NCI-H2196 (cell line): Measurements from ENCODE around the gene ADRB1.

Source experiments
- DNase-seq: peaks from one replicate; lab custom pipeline; 2025; ENCODE audit not compliant: unreplicated experiment; lab: John Stamatoyannopoulos, UW

Gene ADRB1

DNA sequence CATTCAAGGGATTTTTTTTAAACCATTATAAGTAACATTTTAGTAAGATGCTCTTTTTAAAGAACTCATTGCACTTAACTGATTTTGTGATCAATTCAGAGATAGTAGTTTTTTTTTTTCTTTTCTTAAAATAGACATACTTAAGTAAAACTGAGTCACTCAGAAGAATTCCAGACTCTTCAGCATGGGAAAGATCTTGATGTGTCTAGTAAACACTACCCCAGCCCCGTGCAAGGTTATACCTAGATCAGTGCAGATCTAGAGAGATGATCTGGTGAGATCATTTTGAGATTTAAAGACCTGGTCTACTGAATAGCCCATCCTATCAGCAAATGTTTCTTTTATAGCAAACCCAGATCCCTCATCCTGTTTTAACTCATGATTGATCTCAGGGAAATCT, 8.6 kb downstream of the ADRB1 start:
- DNase-seq = no peak

DNA sequence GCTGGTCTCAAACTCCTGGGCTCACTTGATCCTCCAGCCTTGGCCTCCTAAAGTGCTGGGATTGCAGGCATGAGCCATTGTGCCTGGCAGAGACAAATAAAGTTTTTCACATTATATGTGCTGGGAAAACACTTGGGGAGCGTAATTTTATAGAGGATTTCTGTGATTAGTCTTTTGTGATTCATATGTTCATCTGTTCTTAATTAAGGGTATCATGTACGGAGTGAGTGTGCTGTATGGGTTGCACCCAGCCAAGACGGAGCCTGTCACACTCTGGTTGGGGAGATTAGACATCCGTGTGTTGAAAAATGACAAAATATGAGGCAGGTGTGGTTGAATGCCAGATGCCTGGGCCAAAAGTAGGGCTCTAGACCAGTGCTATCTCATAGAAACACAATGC, 10.3 kb downstream of the ADRB1 start:
- DNase-seq = no peak

DNA sequence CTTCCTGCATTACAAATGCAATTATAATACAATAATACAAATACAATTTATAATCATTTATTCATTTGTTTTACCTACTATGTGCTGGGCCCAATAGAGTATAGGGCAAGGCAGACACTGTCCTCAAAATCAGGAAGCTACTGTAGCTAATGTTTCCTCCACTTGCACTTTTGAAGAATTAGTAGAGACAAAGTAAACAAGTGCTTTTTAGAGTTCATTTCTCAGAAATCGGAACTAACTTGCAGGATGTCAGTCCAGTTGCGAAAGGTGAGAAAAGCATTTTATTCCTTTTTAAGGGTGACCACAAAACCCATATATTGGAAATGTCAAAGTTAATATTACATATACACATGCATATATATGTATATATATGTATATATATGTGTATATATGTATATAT, 14.2 kb downstream of the ADRB1 start:
- no peak for DNase-seq

DNA sequence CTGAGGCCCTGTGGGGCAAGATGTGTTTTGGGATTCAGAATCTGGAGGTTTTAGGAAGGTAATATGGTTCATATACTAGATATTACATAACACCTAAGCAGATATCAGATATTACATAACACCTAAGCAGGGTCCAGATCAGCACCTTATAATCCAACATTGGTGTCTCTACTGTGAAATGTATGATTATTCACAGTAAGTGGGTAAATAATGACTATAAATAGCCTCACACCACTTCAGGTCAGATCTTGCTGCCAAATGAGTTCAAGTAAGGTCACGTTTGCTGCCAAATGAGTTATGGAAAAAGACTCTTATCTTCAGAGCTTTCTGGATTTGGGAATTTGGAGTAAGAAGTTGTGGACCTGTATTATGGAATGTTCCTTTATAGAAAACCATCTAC, 14.6 kb downstream of the ADRB1 start:
- no peak for DNase-seq

DNA sequence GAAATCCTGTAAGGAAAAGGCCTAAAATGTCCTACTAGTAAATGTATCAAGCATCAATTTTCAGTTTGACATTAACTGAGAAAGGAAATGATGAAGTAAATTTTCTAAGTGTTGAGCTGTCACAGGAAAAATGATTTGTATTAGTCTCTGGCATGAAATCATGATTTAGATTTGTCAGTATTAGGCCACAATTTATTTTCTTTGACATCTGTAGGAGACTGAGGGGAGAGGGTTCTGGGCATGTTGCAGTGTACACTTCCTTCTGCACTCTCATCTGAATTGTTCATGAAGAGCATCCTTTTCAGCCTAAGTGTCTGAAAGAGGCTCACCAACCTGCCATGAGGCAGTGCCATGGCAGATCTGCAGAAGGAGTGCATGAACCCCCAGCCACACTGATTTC, 15.9 kb downstream of the ADRB1 start:
- DNase-seq = no peak

DNA sequence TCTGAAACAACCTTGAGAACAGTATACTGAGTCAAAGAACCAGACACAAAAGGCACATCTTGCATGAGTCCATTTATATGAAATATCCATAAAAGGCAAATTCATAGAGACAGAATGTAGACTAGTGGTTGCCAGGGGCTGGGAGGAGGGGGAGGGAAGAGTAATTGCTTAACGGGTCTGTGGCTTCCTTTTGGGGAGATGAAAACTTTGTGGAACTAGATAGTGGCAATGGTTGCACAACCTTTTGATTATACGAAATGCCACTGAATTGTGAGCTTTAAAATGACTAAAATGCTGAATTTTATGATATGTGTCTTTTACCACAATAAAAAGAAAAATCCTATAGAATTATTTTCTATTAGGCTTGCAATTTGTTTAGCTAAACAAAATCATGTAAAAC, 16.8 kb downstream of the ADRB1 start:
- no peak for DNase-seq

DNA sequence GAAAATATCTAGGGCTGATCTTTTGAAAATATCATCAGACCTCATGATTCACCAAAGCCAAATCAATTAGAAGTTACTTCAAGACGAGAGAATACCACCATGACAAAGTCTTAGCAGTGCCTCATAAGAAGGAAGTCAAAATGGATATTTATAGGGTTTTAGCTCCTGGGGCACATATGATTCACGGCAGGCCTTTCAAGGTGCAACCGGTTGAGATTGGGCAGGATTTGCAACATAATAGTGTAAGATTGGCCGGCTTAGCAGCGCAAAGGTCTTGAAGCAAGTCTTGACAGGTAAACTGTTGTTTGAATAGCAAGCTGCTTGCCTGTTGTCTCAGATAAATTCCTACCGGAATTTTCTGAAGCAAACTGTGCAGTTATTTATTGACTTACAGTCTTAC, 17.5 kb downstream of the ADRB1 start:
- no peak for DNase-seq

DNA sequence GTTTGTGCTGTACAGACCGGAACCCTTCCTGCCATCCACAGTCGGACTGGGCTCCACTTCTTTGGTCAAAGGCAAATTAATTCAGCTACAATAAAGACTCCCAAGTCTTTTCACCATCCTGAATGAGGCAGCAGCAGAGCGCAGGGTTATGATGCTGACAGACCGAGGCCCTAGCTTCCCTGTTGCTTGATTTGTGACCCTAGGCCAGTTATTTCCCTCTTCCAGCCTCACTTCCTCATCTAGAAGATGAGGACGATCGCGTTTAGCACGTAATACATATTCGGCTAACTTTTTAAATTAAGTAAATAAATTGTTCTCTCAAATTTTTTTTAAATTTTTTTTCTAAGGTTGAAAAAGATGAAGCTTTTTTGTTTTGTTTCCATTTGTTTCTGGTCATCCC, 18.1 kb downstream of the ADRB1 start:
- no peak for DNase-seq

DNA sequence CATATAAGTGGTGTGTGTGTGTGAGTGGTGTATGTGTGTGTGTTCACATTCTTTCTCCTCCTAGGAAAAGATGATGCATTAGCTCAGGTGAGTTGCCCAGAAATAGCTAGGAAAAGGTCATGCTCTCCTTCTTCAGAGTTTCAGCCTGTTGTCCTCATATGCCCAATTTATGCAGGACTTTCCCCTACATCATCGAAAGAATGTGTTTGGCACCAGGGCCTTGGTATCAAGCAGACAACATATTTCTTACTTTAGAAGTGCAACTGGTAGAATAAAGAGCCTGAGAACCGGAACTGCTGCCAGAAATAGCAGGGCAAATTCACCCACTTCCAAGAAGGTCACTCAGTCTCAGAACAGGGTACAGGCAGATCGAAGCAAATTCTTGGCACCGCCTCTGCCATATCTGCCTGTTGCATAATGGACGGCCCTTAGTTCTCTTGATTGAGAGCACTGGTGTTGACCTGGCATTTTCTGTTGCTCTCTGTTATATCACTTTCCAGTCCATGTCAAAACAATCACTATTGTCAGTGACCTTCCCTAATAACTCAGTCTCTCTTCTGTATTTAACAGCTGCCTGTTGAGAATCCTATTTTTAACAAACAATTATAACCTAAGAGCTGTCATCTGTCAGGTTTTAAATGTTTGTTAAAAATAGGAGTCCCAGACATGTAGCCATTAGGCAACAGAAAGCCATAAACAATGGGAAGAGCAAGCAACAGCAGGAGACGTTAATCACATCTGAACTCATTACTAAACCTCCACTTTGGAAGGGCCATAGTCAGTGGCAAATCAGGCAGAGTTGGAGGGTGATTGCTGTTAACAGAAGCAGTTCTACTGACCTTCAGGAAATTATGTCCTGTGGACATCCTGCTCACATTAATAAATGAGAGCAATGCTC, 20.7 kb downstream of the ADRB1 start:
- DNase-seq = no peak

- no peak for DNase-seq
These were observed 21.4 kb downstream of the ADRB1 start for GRCh38 chr10:114065049-114065435.

DNA sequence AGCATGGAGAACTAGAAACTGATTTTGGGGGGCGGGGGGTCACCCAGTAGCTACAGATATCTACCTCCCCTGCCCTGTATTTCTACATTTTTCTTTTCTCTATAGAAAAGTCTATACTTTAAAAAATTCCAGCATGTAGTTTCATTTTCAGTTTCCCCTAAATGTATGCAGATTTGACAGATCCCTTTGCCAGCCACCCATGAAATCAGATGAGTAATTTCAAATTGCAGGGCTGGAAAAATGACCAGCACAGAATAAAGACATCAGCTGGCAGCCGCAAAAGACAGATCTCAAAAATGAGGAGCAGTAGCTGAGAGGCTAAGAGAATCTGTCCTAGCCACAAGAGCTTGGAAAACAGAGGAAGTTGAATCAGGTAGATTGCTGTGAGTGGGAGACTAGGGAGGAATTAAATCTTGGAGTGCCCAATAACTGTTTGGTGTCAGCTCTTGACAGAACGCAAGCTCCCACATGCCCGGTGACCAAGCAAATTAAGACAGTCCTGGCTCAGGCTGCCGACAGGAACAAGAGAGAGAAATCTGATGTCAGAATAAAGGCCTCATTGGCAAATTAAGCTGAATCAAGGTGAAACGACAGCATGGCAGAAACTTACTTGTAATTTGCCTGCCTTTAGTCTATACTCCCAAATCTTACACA, 24.5 kb downstream of the ADRB1 start:
- DNase-seq = no peak

- DNase-seq = no peak
These were observed 27.0 kb downstream of the ADRB1 start for GRCh38 chr10:114070710-114071109.

DNA sequence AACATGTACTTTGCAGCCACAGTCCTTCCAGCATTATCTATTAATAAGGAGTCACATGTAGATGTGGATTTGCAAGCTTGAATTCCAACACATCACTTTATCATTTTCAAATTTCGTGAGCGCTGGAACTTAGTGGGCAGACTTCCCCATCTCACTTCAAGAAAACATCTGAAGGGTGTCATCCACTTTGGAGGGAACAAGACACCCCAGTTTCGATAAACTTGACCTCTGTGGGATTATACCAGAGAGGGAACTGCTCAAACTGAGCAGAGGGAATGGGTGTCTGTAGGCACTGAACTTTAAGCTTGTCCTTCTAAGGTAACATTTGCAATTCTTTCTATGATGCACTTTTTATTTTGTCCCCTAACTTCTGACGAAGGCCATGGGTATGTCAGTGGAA, 27.5 kb downstream of the ADRB1 start:
- no peak for DNase-seq

DNA sequence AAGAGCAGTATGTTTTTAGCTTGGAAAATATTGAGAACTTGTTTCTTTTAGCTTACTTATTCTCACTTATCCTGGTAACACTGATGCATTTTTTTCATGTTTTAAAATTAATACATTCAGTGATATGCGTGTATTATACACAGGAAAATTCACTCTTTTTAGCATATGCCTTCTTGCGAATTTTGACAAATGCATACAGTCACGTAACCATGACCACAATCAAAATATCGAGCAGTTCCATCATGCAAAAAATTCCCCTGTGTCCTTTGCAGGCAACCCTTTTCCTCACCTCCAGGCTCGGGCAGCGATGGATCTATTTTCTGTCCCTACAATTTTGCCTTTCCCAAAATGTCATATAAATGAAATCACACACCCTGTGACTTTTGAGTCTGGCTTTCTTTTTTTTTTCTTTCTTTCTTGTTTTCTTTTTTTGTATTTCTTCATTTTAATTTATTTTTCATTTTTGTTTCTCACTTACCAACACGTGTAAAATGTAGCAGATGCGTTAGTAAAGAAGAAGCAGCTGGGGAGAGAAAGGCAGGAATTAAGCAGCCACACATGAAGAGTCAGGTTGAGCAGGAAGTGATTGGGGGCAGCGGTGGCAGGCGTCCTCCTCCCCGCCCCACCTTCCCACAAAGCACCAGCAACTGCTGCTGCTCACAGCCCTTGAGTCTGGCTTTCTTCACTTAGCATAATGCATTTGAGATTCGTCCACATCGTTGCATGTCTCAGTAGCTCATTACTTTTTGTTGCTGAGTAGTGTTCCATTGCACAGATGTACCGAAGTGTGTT, 29.9 kb downstream of the ADRB1 start:
- DNase-seq = no peak

GRCh38 chr10:114075093-114075492, 31.4 kb downstream of the ADRB1 start:
- DNase-seq = no peak

DNA sequence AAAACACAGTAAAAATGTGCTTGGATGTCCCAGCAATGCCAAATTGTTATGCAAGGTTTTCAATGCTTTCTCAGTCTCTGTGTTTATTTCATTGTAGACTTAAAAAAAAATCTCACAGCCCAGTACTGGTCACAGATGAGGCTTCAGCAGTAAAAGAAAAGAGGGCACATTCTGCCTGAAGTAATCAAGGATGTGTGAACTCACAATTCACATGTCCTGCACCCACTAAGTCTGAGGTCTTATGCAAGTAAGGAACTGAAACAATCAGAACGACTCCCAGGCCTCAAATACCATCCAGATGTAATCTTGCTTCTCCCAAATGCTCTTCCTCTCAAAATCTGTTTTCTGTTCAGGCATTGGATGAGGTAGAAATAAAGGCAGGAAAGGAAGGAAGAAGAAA, 33.7 kb downstream of the ADRB1 start:
- DNase-seq = no peak

- DNase-seq = no peak
These were observed 34.2 kb downstream of the ADRB1 start for GRCh38 chr10:114077815-114078219.

DNA sequence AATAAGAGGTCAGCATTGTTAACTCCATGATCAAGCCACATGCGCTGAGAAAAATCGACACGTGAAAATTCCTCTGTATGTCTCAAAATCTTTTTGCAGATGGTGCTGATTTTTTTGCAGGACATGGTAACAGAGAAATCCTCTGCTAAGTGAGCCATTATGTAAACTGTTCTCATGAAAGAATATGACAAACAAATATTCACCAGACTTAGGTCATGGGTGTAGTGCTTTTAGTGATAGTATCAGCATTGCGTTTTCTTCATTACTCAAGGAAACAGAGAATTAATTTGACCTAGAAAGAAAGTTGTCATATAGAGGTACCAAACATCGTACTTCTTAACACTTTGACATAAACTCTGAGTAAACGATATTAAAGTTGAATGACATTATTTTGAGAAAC, 34.7 kb downstream of the ADRB1 start:
- no peak for DNase-seq

DNA sequence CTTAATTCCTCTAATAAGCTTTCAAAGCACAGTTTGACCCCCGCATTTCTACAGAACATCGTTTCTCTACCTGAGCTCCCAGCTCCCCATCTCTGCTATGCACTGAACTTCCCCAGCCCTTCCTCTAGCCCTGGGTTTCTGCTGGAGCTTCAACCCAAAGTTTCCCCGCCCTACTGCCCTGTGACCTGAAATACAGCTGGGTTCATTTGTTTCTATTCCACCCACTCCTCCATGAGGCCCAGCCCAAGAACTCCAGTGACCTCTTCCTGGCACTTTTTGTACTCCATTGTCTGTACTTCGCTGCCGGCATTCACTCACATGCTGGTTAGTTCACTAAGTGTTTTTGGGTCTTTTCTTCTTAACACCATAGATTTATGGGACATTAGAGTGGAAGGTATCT, 35.8 kb downstream of the ADRB1 start:
- no peak for DNase-seq

- DNase-seq = no peak
These were observed 38.4 kb downstream of the ADRB1 start for GRCh38 chr10:114081911-114082583.

DNA sequence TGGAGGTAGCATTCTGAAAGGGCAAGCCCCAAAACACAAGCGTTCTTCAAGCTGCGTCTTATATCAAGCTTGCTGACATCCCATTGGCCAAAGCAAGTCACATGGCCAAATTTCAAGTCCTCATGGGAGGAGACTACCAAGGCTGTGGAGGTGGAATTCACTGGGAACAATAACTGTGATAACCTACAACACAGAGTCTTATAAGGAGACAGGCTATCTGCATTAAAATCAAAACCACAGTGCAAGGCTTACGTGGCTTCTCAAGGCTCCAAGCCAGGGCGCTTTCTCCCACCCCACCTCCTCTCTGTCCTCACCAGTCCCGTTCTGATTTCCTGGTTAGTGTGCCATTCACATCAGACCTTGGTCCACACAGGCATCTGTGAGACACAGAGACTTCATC, 39.4 kb downstream of the ADRB1 start:
- no peak for DNase-seq
